SK-N-SH treated with all-trans-retinoic acid at 6 μM for 48 hours (cell line): ENCODE measurements around the gene DNMT3A.

Experiments used
- ATAC-seq: fragments of 200-7000 bp; cut with Tn5 transposase; 3 replicates; pipeline ENCODE4 v1.9.1; 2020; ENCODE audit warnings: mild to moderate bottlenecking, moderate library complexity
- ARNTL ChIP-seq: fragments of 450-650 bp; formaldehyde crosslinking; IDR thresholded peaks from 2 replicates; pipeline ENCODE4 v1.5.0; 2020; ENCODE audit warnings: low read depth, mild to moderate bottlenecking, moderate library complexity, borderline replicate concordance
- BACH2 ChIP-seq: fragments of 250-450 bp; sonication (Bioruptor Pico); IDR thresholded peaks from 2 replicates; pipeline ENCODE4 v1.9.0; 2021; ENCODE audit warnings: mild to moderate bottlenecking, borderline replicate concordance
- CSDC2 ChIP-seq: fragments of 250-450 bp; sonication (Bioruptor Pico); IDR thresholded peaks from 2 replicates; pipeline ENCODE4 v1.5.0; 2020; ENCODE audit warnings: mild to moderate bottlenecking, moderate library complexity
- ESRRG ChIP-seq: fragments of 250-450 bp; sonication (Bioruptor Pico); IDR thresholded peaks from 2 replicates; pipeline ENCODE4 v1.6.1; 2021; ENCODE audit warnings: mild to moderate bottlenecking
- ISL1 ChIP-seq: fragments of 250-450 bp; sonication (Bioruptor Pico); IDR thresholded peaks from 2 replicates; pipeline ENCODE4 v2.1.2; 2022; ENCODE audit warnings: mild to moderate bottlenecking, moderate library complexity
- OSR1 ChIP-seq: fragments of 250-450 bp; sonication (Bioruptor Pico); IDR thresholded peaks from 2 replicates; pipeline ENCODE4 v1.8.0; 2022; ENCODE audit warnings: moderate library complexity, mild to moderate bottlenecking, inconsistent platforms
- PPARA ChIP-seq: fragments of 250-450 bp; sonication (Bioruptor Pico); IDR thresholded peaks from 2 replicates; pipeline ENCODE4 v1.5.0; 2020; ENCODE audit warnings: mild to moderate bottlenecking, borderline replicate concordance
- RARB ChIP-seq: fragments of 250-450 bp; sonication (Bioruptor Pico); IDR thresholded peaks from 2 replicates; pipeline ENCODE4 v1.8.0; 2021; ENCODE audit warnings: mild to moderate bottlenecking, moderate library complexity
- SNAI2 ChIP-seq: fragments of 250-450 bp; sonication (Bioruptor Pico); IDR thresholded peaks from 2 replicates; pipeline ENCODE4 v1.5.0; 2020; ENCODE audit warnings: mild to moderate bottlenecking, moderate library complexity
- TCF4 ChIP-seq: fragments of 250-450 bp; sonication (Bioruptor Pico); IDR thresholded peaks from 2 replicates; pipeline ENCODE4 v1.8.0; 2021; ENCODE audit warnings: mild to moderate bottlenecking, moderate library complexity, borderline replicate concordance
- TOX ChIP-seq: fragments of 250-450 bp; sonication (Bioruptor Pico); IDR thresholded peaks from 2 replicates; pipeline ENCODE4 v1.8.0; 2021; ENCODE audit warnings: mild to moderate bottlenecking, moderate library complexity, borderline replicate concordance
- ZC3H10 ChIP-seq: fragments of 250-450 bp; sonication (Bioruptor Pico); IDR thresholded peaks from 2 replicates; pipeline ENCODE4 v1.5.1; 2021; ENCODE audit warnings: mild to moderate bottlenecking, moderate library complexity
- ZFP30 ChIP-seq: fragments of 450-650 bp; formaldehyde crosslinking; IDR thresholded peaks from 2 replicates; pipeline ENCODE4 v1.5.0; 2022; ENCODE audit warnings: mild to moderate bottlenecking, moderate library complexity
- ZNF8 ChIP-seq: fragments of 450-650 bp; formaldehyde crosslinking; IDR thresholded peaks from 2 replicates; pipeline ENCODE4 v1.5.0; 2020; ENCODE audit warnings: mild to moderate bottlenecking, moderate library complexity
- TF ChIP-seq, protein P1 (sequence below): fragments of 250-450 bp; sonication (Bioruptor Pico); IDR thresholded peaks from 2 replicates; pipeline ENCODE4 v1.8.0; 2020; ENCODE audit warnings: mild to moderate bottlenecking, moderate library complexity, borderline replicate concordance
- TF ChIP-seq, protein P2 (sequence below): fragments of 250-450 bp; sonication (Bioruptor Pico); IDR thresholded peaks from 2 replicates; pipeline ENCODE4 v1.5.1; 2021; ENCODE audit warnings: mild to moderate bottlenecking, moderate library complexity
- TF ChIP-seq, protein P3 (sequence below): fragments of 250-450 bp; sonication (Bioruptor Pico); IDR thresholded peaks from 2 replicates; pipeline ENCODE4 v1.5.0; 2020; ENCODE audit warnings: mild to moderate bottlenecking, moderate library complexity
- TF ChIP-seq, protein P4 (sequence below): fragments of 250-450 bp; sonication (Bioruptor Pico); IDR thresholded peaks from 2 replicates; pipeline ENCODE4 v1.8.0; 2021; ENCODE audit warnings: low read depth, mild to moderate bottlenecking, moderate library complexity, borderline replicate concordance
- TF ChIP-seq, protein P5 (sequence below): fragments of 250-450 bp; sonication (Bioruptor Pico); IDR thresholded peaks from 2 replicates; pipeline ENCODE4 v1.5.1; 2020; ENCODE audit warnings: low read depth, mild to moderate bottlenecking, moderate library complexity

DNMT3A gene

DNA sequence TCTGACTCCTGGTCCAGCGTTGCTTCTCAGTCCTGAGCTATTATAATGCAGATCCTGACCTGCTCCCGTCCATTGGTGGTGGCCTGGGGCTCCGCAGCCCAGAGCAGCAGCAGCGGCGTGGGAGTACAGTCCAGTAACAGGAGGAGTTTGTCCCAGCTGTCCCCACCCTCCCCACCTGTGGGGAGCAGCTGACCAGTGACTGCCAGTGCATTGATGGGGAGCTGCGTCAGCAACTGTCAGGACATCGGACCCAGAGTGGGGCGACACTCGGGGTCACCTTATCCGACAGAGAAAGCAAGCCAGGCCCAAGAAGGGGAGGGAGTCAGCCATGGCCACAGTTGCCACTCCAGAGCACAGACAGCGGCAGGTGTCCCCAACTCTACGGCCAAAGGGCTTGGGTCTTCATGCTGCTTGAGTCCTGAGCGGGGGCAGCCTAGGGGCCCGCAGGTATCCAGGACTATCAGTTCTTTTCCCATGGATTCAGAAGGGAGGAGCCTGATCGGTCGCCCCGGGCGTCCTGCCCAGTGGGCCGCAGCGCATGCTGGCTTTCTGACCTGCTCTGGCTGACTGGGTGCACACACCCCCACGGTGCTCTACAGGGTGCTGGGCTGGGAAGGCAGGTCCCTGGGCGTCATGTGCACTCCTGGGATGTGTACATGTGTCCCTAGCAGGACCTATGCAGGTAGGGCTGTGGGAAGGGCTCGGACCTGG is 29.7 kb downstream of the DNMT3A start:
- TF ChIP-seq ZNF8 (CRISPR knock-in tag): no peak
- no peak for TF ChIP-seq BACH2 (CRISPR knock-in tag)
- TF ChIP-seq, protein P1, sequence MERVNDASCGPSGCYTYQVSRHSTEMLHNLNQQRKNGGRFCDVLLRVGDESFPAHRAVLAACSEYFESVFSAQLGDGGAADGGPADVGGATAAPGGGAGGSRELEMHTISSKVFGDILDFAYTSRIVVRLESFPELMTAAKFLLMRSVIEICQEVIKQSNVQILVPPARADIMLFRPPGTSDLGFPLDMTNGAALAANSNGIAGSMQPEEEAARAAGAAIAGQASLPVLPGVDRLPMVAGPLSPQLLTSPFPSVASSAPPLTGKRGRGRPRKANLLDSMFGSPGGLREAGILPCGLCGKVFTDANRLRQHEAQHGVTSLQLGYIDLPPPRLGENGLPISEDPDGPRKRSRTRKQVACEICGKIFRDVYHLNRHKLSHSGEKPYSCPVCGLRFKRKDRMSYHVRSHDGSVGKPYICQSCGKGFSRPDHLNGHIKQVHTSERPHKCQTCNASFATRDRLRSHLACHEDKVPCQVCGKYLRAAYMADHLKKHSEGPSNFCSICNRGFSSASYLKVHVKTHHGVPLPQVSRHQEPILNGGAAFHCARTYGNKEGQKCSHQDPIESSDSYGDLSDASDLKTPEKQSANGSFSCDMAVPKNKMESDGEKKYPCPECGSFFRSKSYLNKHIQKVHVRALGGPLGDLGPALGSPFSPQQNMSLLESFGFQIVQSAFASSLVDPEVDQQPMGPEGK (CRISPR knock-in tag): no peak
- TF ChIP-seq RARB (CRISPR knock-in tag): no peak
- no peak for TF ChIP-seq ISL1 (CRISPR knock-in tag)
- no peak for TF ChIP-seq ESRRG (CRISPR knock-in tag)
- TF ChIP-seq CSDC2 (CRISPR knock-in tag): no peak
- TF ChIP-seq ARNTL (CRISPR knock-in tag): no peak
- TF ChIP-seq, protein P2, sequence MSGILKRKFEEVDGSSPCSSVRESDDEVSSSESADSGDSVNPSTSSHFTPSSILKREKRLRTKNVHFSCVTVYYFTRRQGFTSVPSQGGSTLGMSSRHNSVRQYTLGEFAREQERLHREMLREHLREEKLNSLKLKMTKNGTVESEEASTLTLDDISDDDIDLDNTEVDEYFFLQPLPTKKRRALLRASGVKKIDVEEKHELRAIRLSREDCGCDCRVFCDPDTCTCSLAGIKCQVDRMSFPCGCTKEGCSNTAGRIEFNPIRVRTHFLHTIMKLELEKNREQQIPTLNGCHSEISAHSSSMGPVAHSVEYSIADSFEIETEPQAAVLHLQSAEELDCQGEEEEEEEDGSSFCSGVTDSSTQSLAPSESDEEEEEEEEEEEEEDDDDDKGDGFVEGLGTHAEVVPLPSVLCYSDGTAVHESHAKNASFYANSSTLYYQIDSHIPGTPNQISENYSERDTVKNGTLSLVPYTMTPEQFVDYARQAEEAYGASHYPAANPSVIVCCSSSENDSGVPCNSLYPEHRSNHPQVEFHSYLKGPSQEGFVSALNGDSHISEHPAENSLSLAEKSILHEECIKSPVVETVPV (CRISPR knock-in tag): no peak
- no peak for TF ChIP-seq SNAI2
- ATAC-seq: peak; percentile 26; the same call in 2 of the 3 replicates

DNA sequence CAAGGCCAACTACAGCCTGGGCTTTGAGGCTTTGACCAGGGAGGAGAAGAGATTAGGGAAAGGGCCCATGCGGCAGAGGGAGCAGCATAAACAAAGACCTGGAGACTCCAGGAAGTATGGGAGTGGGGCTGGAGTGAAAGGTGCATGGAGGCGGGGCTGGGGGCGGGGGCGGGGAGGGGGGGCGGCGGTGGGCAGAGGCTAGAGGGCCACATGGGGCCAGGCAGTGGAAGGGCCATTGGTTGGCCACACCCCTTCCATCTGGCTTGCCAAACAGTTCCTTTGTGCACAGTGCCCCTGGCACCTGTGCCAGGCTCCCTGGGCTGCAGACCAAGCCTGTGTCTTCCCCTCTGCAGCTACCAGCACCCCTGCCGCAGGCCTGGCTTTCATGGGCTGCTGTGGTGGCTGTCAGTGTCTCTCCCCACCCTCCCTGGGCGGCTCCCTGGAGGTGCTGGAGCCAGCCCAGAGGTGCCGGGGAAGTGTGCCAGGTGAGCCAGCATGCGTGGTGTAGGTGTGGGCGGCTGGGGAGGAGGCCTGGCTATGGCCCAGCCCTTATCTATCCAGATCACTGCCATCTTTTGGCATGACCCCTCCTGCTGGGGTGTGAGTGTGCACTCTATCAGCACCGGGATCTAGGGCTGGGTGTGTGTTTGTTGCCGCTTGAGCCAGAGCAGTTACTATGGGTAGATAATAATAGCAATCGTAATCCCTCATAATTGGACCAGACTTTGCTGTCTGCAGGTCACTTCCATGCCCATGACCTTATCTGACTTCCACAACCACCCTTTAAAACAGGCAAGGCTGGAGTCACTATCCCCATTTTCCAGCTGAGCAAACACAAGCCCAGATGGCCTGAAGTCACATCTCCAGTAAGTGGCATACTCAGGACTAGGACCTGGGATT is 30.5 kb downstream of the DNMT3A start:
- peak; percentile 46 for ATAC-seq
- TF ChIP-seq TOX (CRISPR knock-in tag) (no peak), TCF4 (CRISPR knock-in tag) (peak; percentile 72; the same call in 1 of the 2 replicates), ZFP30 (CRISPR knock-in tag) (no peak)
- TF ChIP-seq, protein P3, sequence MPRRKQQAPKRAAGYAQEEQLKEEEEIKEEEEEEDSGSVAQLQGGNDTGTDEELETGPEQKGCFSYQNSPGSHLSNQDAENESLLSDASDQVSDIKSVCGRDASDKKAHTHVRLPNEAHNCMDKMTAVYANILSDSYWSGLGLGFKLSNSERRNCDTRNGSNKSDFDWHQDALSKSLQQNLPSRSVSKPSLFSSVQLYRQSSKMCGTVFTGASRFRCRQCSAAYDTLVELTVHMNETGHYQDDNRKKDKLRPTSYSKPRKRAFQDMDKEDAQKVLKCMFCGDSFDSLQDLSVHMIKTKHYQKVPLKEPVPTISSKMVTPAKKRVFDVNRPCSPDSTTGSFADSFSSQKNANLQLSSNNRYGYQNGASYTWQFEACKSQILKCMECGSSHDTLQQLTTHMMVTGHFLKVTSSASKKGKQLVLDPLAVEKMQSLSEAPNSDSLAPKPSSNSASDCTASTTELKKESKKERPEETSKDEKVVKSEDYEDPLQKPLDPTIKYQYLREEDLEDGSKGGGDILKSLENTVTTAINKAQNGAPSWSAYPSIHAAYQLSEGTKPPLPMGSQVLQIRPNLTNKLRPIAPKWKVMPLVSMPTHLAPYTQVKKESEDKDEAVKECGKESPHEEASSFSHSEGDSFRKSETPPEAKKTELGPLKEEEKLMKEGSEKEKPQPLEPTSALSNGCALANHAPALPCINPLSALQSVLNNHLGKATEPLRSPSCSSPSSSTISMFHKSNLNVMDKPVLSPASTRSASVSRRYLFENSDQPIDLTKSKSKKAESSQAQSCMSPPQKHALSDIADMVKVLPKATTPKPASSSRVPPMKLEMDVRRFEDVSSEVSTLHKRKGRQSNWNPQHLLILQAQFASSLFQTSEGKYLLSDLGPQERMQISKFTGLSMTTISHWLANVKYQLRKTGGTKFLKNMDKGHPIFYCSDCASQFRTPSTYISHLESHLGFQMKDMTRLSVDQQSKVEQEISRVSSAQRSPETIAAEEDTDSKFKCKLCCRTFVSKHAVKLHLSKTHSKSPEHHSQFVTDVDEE: peak; percentile 26; the same call in 1 of the 2 replicates
- TF ChIP-seq, protein P1 (CRISPR knock-in tag): no peak

DNA sequence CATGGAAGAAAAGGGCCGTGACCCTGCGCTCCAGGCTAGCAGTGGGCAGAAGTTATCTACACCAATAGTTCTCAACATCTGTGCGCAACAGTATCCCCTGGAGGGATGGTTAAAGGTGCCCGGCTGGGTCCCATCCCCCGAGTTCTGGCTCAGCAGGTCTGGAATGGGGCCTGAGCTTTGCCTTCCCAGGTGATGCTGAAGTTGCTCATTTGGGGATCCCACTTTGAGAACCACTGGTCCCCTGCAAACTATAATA is 31.1 kb downstream of the DNMT3A start:
- ATAC-seq: no peak
- TF ChIP-seq ZC3H10 (CRISPR knock-in tag) (no peak), OSR1 (CRISPR knock-in tag) (no peak), TCF4 (CRISPR knock-in tag) (no peak), RARB (CRISPR knock-in tag) (no peak), ESRRG (CRISPR knock-in tag) (no peak), ZFP30 (CRISPR knock-in tag) (no peak), SNAI2 (no peak), PPARA (no peak)
- TF ChIP-seq, protein P4, sequence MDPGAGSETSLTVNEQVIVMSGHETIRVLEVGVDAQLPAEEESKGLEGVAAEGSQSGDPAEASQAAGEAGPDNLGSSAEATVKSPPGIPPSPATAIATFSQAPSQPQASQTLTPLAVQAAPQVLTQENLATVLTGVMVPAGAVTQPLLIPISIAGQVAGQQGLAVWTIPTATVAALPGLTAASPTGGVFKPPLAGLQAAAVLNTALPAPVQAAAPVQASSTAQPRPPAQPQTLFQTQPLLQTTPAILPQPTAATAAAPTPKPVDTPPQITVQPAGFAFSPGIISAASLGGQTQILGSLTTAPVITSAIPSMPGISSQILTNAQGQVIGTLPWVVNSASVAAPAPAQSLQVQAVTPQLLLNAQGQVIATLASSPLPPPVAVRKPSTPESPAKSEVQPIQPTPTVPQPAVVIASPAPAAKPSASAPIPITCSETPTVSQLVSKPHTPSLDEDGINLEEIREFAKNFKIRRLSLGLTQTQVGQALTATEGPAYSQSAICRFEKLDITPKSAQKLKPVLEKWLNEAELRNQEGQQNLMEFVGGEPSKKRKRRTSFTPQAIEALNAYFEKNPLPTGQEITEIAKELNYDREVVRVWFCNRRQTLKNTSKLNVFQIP (CRISPR knock-in tag): no peak
- TF ChIP-seq, protein P3: no peak
- TF ChIP-seq, protein P2 (CRISPR knock-in tag): no peak
- TF ChIP-seq, protein P5, sequence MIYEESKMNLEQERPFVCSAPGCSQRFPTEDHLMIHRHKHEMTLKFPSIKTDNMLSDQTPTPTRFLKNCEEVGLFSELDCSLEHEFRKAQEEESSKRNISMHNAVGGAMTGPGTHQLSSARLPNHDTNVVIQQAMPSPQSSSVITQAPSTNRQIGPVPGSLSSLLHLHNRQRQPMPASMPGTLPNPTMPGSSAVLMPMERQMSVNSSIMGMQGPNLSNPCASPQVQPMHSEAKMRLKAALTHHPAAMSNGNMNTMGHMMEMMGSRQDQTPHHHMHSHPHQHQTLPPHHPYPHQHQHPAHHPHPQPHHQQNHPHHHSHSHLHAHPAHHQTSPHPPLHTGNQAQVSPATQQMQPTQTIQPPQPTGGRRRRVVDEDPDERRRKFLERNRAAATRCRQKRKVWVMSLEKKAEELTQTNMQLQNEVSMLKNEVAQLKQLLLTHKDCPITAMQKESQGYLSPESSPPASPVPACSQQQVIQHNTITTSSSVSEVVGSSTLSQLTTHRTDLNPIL (CRISPR knock-in tag): no peak
